HL-60 (cell line): ENCODE results near the gene NOP9.

Experiments
- DNase-seq, 2 experiments: peaks; one replicate each; pipeline ENCODE4 v3.0.0-alpha.2; 2010 to 2020; ENCODE audit warnings: low read depth in 1 of 2, low spot score in 1 of 2
- H3K27ac ChIP-seq: fragments of 250-450 bp; sonication (Bioruptor Pico); replicated peaks from 2 replicates; pipeline ENCODE4 v1.5.1; 2020; ENCODE audit warnings: mild to moderate bottlenecking, moderate library complexity
- H3K27me3 ChIP-seq: fragments of 250-450 bp; sonication (Bioruptor Pico); 2 replicates; pipeline ENCODE4 v1.5.1; 2021; ENCODE audit warnings: mild to moderate bottlenecking, moderate library complexity; ENCODE audit not compliant: insufficient read depth, poor library complexity, severe bottlenecking
- H3K4me3 ChIP-seq: replicated peaks from 2 replicates; pipeline ENCODE4 v1.5.1; 2011; ENCODE audit warnings: mild to moderate bottlenecking, control low read depth, low read length; ENCODE audit not compliant: insufficient read depth
- CTCF ChIP-seq: IDR thresholded peaks from one replicate; pipeline ENCODE4 v1.5.1; 2011; ENCODE audit warnings: low read length, control low read depth, inconsistent platforms; ENCODE audit not compliant: insufficient read depth
- GABPA ChIP-seq: IDR thresholded peaks from 2 replicates; pipeline ENCODE4 v1.6.1; 2012; ENCODE audit warnings: low read depth
- POLR2AphosphoS5 ChIP-seq: IDR thresholded peaks from 2 replicates; pipeline ENCODE4 v1.6.1; 2012; ENCODE audit warnings: low read depth
- SPI1 ChIP-seq: IDR thresholded peaks from 2 replicates; pipeline ENCODE4 v1.6.1; 2012; ENCODE audit warnings: low read depth, mild to moderate bottlenecking, borderline replicate concordance
- TF ChIP-seq, protein P1 (sequence below): IDR thresholded peaks from 2 replicates; pipeline ENCODE4 v1.6.1; 2012; ENCODE audit warnings: low read depth; ENCODE audit not compliant: insufficient replicate concordance

Gene NOP9

DNA sequence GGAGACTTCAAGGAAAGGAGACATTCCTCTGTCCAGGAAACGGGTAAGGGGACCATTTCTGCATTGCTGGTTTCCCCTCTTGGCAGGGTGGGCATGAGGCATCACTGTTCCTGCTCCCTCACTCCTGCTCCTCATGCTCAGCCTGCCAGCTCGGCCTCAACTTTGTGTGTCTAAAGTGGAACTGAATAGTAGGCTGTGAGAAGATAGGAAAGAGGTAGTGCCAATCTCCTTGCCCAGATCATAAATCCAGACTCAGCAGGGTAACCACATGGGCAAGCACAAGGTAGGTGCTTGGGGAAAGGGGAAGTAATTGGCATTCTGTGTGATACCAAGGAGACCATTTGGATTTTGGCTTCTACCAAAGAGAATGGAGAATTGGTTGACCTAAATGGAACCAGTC, 14.3 kb downstream of the NOP9 start:
- TF ChIP-seq POLR2AphosphoS5 (peak; percentile 42; the same call in 1 of the 2 replicates), SPI1 (peak; percentile 78; the same call in 1 of the 2 replicates)
- TF ChIP-seq, protein P1, sequence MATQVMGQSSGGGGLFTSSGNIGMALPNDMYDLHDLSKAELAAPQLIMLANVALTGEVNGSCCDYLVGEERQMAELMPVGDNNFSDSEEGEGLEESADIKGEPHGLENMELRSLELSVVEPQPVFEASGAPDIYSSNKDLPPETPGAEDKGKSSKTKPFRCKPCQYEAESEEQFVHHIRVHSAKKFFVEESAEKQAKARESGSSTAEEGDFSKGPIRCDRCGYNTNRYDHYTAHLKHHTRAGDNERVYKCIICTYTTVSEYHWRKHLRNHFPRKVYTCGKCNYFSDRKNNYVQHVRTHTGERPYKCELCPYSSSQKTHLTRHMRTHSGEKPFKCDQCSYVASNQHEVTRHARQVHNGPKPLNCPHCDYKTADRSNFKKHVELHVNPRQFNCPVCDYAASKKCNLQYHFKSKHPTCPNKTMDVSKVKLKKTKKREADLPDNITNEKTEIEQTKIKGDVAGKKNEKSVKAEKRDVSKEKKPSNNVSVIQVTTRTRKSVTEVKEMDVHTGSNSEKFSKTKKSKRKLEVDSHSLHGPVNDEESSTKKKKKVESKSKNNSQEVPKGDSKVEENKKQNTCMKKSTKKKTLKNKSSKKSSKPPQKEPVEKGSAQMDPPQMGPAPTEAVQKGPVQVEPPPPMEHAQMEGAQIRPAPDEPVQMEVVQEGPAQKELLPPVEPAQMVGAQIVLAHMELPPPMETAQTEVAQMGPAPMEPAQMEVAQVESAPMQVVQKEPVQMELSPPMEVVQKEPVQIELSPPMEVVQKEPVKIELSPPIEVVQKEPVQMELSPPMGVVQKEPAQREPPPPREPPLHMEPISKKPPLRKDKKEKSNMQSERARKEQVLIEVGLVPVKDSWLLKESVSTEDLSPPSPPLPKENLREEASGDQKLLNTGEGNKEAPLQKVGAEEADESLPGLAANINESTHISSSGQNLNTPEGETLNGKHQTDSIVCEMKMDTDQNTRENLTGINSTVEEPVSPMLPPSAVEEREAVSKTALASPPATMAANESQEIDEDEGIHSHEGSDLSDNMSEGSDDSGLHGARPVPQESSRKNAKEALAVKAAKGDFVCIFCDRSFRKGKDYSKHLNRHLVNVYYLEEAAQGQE = no peak
- DNase-seq = peak in 1 of 2 experiments; percentile 68
- Histone ChIP-seq H3K4me3 (no peak overlapping the region), H3K27ac (peak overlapping the region; percentile 93), H3K27me3 (no peaks in the 10 kb centered on the region)

DNA sequence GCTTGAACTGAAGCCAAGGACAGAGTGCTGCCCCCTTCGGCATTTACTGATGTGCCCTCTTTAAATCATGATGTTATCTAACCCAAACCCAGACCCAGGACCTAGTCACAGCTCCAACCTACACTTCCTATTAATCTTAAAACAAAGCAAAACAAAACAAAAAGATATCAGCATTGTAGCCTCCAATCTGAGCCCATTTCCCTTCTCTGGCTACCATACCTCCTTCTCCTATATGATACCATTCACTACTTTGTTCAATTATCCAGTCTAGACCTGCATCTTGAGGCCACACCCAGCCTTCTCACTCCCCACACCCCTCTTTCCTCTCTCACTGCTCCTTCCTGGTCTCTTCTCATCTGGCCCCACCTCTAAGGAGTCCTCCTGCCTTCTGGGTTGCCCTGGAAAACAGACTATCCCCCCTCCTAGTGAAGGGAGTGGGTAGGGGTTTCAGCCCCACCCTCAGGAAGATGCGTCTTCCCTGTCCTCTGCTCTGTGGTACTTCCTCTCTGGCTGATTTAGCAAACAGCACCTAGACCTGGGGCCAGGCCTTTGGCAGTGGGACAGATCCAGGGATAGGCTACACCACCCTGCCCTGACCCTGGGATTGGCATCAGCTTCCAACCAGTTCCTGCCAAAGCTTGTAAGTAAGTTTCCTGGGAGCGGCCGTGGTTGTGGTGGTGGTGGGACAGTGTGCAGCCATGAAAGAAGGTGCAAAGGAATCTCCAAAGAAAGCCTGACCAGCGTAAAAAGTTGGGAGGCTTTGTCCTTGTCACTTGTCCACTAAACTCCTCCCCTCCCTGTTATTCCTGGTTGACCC, 14.9 kb downstream of the NOP9 start:
- no peak overlapping the region; the same call in 1 of the 2 replicates for H3K4me3 ChIP-seq
- no peaks in the 10 kb centered on the region for H3K27me3 ChIP-seq
- TF ChIP-seq SPI1 (peak; percentile 43; the same call in 1 of the 2 replicates), GABPA (no peak)
- DNase-seq = peak in 1 of 2 experiments; percentile 27
- peak overlapping the region; percentile 93 for H3K27ac ChIP-seq

DNA sequence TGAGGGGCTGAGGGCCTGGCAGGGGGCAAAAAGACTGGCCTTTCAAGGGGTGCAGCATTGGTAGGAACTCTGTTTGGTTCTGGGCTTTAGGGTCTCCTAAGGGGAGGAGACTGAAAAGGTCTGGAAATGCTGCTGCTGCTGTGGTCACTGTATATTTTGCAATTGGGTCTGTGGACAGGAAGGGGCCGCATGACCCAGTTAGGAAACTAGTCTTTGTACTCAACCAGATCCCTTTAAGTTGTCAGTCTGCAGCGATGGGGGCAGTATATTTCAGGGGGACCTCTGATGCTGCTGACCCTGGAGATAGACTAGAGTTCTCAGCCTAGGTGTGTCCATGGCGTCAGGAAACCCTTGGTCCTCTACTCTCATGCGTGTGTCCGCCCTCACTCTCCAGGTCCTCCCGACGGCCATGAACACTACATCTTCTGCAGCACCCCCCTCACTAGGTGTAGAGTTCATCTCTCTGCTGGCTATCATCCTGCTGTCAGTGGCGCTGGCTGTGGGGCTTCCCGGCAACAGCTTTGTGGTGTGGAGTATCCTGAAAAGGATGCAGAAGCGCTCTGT, 15.7 kb downstream of the NOP9 start:
- no peak for DNase-seq
- no peaks in the 10 kb centered on the region for H3K27me3 ChIP-seq
- no peak overlapping the region; the same call in 1 of the 2 replicates for H3K4me3 ChIP-seq
- TF ChIP-seq SPI1 = no peak
- no peak for TF ChIP-seq GABPA
- no peak for TF ChIP-seq CTCF
- TF ChIP-seq, protein P1 = no peak
- TF ChIP-seq POLR2AphosphoS5 = no peak
- peak overlapping the region; percentile 93 for H3K27ac ChIP-seq

- DNase-seq = no peak
- H3K27ac ChIP-seq = peak overlapping the region; percentile 93; the same call in 1 of the 2 replicates
Measured at GRCh38 chr14:24315807-24316596, 16.4 kb downstream of the NOP9 start.

More at GRCh38 chr14:24315807-24316596, 16.4 kb downstream of the NOP9 start:
- no peak overlapping the region for H3K4me3 ChIP-seq
- TF ChIP-seq, protein P1 = no peak
- TF ChIP-seq POLR2AphosphoS5 (no peak; the same call in 1 of the 2 replicates), SPI1 (no peak), CTCF (no peak), GABPA (no peak)
- no peaks in the 10 kb centered on the region for H3K27me3 ChIP-seq
